B cell (primary cell): ENCODE measurements around the gene SIAH3. TPM values are rescaled to one million over a fixed set of nuclear protein-coding genes. Genes with fewer than 3 reads are reported as not detected.

Source experiments
- ATAC-seq: fragments of 200-7000 bp; cut with Tn5 transposase; one replicate; pipeline ENCODE4 v1.10.0; 2021; ENCODE audit warnings: low read depth, mild to moderate bottlenecking, moderate number of reproducible peaks, moderate library complexity
- CTCF ChIA-PET: fragments of 350-600 bp; sonication (Branson Sonifier 250); formaldehyde crosslinking; loops from one replicate; lab custom pipeline; 2021; ENCODE audit warnings: antibody characterized with exemption, inconsistent platforms; lab: Charles Lee
- POLR2A ChIA-PET: fragments of 350-600 bp; sonication (Branson Sonifier 250); formaldehyde crosslinking; loops from one replicate; lab custom pipeline; 2021; ENCODE audit warnings: antibody characterized with exemption; lab: Charles Lee
- DNase-seq: peaks from one replicate; pipeline ENCODE4 v3.0.0; 2013
- H2AFZ ChIP-seq: 2 replicates; pipeline ENCODE4 v1.6.1; 2012; ENCODE audit warnings: mild to moderate bottlenecking, low read depth, low read length; ENCODE audit not compliant: insufficient read depth, poor library complexity, severe bottlenecking
- H3K27ac ChIP-seq, 2 donors: 1 replicate in 1 of 2; 2 replicates in 1 of 2; pipeline ENCODE4 v1.5.1; 2012 to 2013; ENCODE audit warnings: low read length in 2 of 2, mild to moderate bottlenecking in 2 of 2, moderate library complexity in 1 of 2
- H3K27me3 ChIP-seq, 4 experiments: fragments of 200-600 bp in 1 of 4; sonication (generic) in 1 of 4; replicated peaks in 1 of 4; 1 replicate in 2 of 4; 2 replicates in 2 of 4; pipeline versions ENCODE4 v1.6.1 to v1.7.0; 2013 to 2016; ENCODE audit warnings: low read length in 3 of 4, mild to moderate bottlenecking in 2 of 4, mixed read lengths in 1 of 4, moderate library complexity in 1 of 4; ENCODE audit not compliant: insufficient read depth in 4 of 4, control insufficient read depth in 3 of 4; ENCODE audit errors: control extremely low read depth in 1 of 4
- H3K36me3 ChIP-seq, 2 experiments: replicated peaks in 1 of 2; 1 replicate in 1 of 2; 2 replicates in 1 of 2; pipeline versions ENCODE4 v1.6.1 to v1.7.1; 2013; ENCODE audit warnings: low read length in 1 of 2; ENCODE audit not compliant: insufficient read depth in 2 of 2, control insufficient read depth in 1 of 2; ENCODE audit errors: control extremely low read depth in 1 of 2, extremely low read depth in 1 of 2
- H3K4me1 ChIP-seq, 2 donors: fragments of 200-600 bp in 1 of 2; sonication (generic) in 1 of 2; 1 replicate in 1 of 2; 2 replicates in 1 of 2; pipeline versions ENCODE4 v1.5.1 to v1.6.1; 2013 to 2017; ENCODE audit warnings: low read length in 2 of 2; ENCODE audit not compliant: control insufficient read depth in 2 of 2, insufficient read depth in 2 of 2
- H3K4me2 ChIP-seq: replicated peaks from 2 replicates; pipeline ENCODE3; 2012; ENCODE audit warnings: mild to moderate bottlenecking, low read depth, low read length; ENCODE audit not compliant: poor library complexity, severe bottlenecking
- H3K4me3 ChIP-seq, 5 experiments: fragments of 200-600 bp in 1 of 5; sonication (generic) in 1 of 5; 1 replicate in 3 of 5; 2 replicates in 2 of 5; pipeline versions ENCODE4 v1.5.1 to v1.7.0; 2011 to 2016; ENCODE audit warnings: low read length in 4 of 5, mild to moderate bottlenecking in 4 of 5, low read depth in 2 of 5, control low read depth in 1 of 5, moderate library complexity in 1 of 5; ENCODE audit not compliant: insufficient read depth in 1 of 5; ENCODE audit errors: control extremely low read depth in 1 of 5, extremely low read depth in 1 of 5
- H3K79me2 ChIP-seq: fragments of 200-600 bp; sonication (generic); one replicate; pipeline ENCODE4 v1.6.0; 2016; ENCODE audit warnings: low read length; ENCODE audit not compliant: control insufficient read depth, insufficient read depth
- H3K9ac ChIP-seq: fragments of 200-600 bp; sonication (generic); 2 replicates; pipeline ENCODE4 v1.6.1; 2017; ENCODE audit warnings: mild to moderate bottlenecking, low read length, moderate library complexity
- H3K9me3 ChIP-seq, 3 donors: one replicate each; pipeline versions ENCODE4 v1.6.1 to v1.7.1; 2013; ENCODE audit warnings: low read length in 2 of 3; ENCODE audit not compliant: control insufficient read depth in 2 of 3, insufficient read depth in 1 of 3; ENCODE audit errors: control extremely low read depth in 1 of 3
- H4K20me1 ChIP-seq: 2 replicates; pipeline ENCODE4 v1.6.0; 2012; ENCODE audit warnings: mild to moderate bottlenecking, low read length; ENCODE audit not compliant: insufficient read depth, control insufficient read depth, poor library complexity, severe bottlenecking
- H3K27ac Mint-ChIP-seq: one replicate; pipeline ENCODE4 v1.8.0; 2021; ENCODE audit warnings: mixed read lengths
- H3K27me3 Mint-ChIP-seq: one replicate; pipeline ENCODE4 v1.8.0; 2021; ENCODE audit warnings: mixed read lengths
- H3K4me1 Mint-ChIP-seq: one replicate; pipeline ENCODE4 v1.8.0; 2021; ENCODE audit warnings: mixed read lengths
- H3K4me3 Mint-ChIP-seq: one replicate; pipeline ENCODE4 v1.8.0; 2021; ENCODE audit warnings: mixed read lengths
- H3K9me3 Mint-ChIP-seq: one replicate; pipeline ENCODE4 v1.8.0; 2022; ENCODE audit warnings: mixed read lengths; ENCODE audit not compliant: insufficient read depth
- CTCF ChIP-seq: fragments of 200-600 bp; IDR thresholded peaks from one replicate; pipeline ENCODE4 v1.8.0; 2022; ENCODE audit warnings: antibody characterized with exemption, mild to moderate bottlenecking
- EZH2 ChIP-seq: IDR thresholded peaks from 2 replicates; pipeline ENCODE4 v1.6.1; 2012; ENCODE audit warnings: borderline replicate concordance, low read depth, mild to moderate bottlenecking, moderate library complexity, low read length; ENCODE audit not compliant: insufficient read depth, poor library complexity, severe bottlenecking
- WGBS: methylation state at CpG from one replicate; pipeline ENCODE4 v1.1.5; 2013; ENCODE audit warnings: missing lambda C conversion rate; ENCODE audit not compliant: insufficient coverage; 5-methylcytosine and 5-hydroxymethylcytosine counted together
- intact Hi-C: fragments of 100-400 bp; cut with micrococcal nuclease; formaldehyde crosslinking; loops from one replicate; pipeline ENCODE4 v1.10.0; 2022
- polyA plus RNA-seq: library from polyadenylated mRNA; depleted of rRNA; stranded (reverse); fragments of >200 nt; gene quantifications from 2 replicates; pipeline ENCODE4 v1.2.3, GENCODE V29; 2012
- total RNA-seq, 2 donors: library from RNA; stranded (reverse); fragments of 120-200 nt in 1 of 2; gene quantifications; 1 replicate in 1 of 2; 2 replicates in 1 of 2; pipeline versions ENCODE4 v1.2.3 to v1.2.4, GENCODE V29; 2013 to 2022

SIAH3 gene
- total and polyA plus RNA-seq, 2 donors (not counting 1 experiment from before 2014, with no cell fraction given) = not detected

DNA sequence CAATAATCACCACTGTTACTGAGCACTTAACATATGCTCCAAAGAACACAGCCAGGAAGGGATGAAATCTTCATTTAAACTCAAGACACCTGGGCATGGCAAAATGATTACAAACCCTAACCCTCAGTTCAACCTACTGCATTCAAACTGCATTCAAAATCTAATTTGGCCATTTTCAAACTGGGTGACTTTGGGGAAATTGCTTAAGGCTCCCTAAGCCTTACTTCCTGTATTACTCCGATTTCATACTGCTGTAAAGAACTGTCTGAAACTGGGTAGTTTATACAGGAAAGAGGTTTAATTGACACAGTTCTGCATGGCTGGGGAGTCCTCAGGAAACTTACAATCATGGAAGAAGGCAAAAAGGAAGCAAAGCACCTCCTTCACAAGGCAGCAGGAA, 99.0 kb downstream of the SIAH3 start:
- H3K27ac Mint-ChIP-seq = no peak overlapping the region
- no peak overlapping the region for H3K4me3 ChIP-seq
- H3K36me3 ChIP-seq = no peaks in the 10 kb centered on the region
- CTCF ChIA-PET = interaction anchor here (0.6 kb wide), 1 partner anchor 108 kb away, joined by 3 read pairs; no protein-coding TSS in a partner anchor
- H4K20me1 ChIP-seq = no peaks in the 10 kb centered on the region
- DNase-seq = no peak
- no CpG with 5 or more reads among the region's 1 CpG for WGBS
- peaks cover 11% of the 10 kb centered on the region for H3K27me3 Mint-ChIP-seq
- POLR2A ChIA-PET = no interaction called here
- no peak overlapping the region for H3K4me2 ChIP-seq
- TF ChIP-seq CTCF = no peak
- TF ChIP-seq EZH2 = no peak
- intact Hi-C loops = no loop called here
- peaks cover 0 to under 1% (median 0%) of the 10 kb centered on the region in 3 donors for H3K9me3 ChIP-seq
- H3K4me1 Mint-ChIP-seq = no peaks in the 10 kb centered on the region
- H3K4me1 ChIP-seq = no peaks in the 10 kb centered on the region
- no peak overlapping the region for H3K9ac ChIP-seq
- H2AFZ ChIP-seq = no peak overlapping the region
- no peak overlapping the region for H3K27ac ChIP-seq
- no peak overlapping the region for H3K4me3 Mint-ChIP-seq
- peaks cover under 1% of the 10 kb centered on the region for H3K9me3 Mint-ChIP-seq
- no peaks in the 10 kb centered on the region for H3K79me2 ChIP-seq
- no peak for ATAC-seq
- H3K27me3 ChIP-seq = no peaks in the 10 kb centered on the region

- no peak overlapping the region for H3K27ac Mint-ChIP-seq
- H3K9me3 ChIP-seq = no peaks in the 10 kb centered on the region
- H2AFZ ChIP-seq = no peak overlapping the region
- intact Hi-C loops = no loop called here
- H3K9ac ChIP-seq = no peak overlapping the region
- H3K4me3 Mint-ChIP-seq = no peak overlapping the region
- H3K27me3 Mint-ChIP-seq = peaks cover 11% of the 10 kb centered on the region
- POLR2A ChIA-PET = no interaction called here
- no peaks in the 10 kb centered on the region for H3K79me2 ChIP-seq
- H3K27ac ChIP-seq = no peak overlapping the region
- H3K4me3 ChIP-seq = no peak overlapping the region
- TF ChIP-seq EZH2 (no peak), CTCF (no peak)
- H3K4me1 Mint-ChIP-seq = no peaks in the 10 kb centered on the region
- no peak for ATAC-seq
- DNase-seq = no peak
- no peaks in the 10 kb centered on the region for H3K27me3 ChIP-seq
- CTCF ChIA-PET = interaction anchor here (0.6 kb wide), 1 partner anchor 109 kb away, joined by 3 read pairs; no protein-coding TSS in a partner anchor
- no peaks in the 10 kb centered on the region for H3K9me3 Mint-ChIP-seq
- H3K4me1 ChIP-seq = no peaks in the 10 kb centered on the region
- H4K20me1 ChIP-seq = no peaks in the 10 kb centered on the region
- no peaks in the 10 kb centered on the region for H3K36me3 ChIP-seq
- H3K4me2 ChIP-seq = no peak overlapping the region
These were observed 99.7 kb downstream of the SIAH3 start for GRCh38 chr13:45751885-45752284.
